Measurements from ENCODE around the gene BATF. TPM values are rescaled to one million over a fixed set of nuclear protein-coding genes. Genes with fewer than 3 reads are reported as not detected.
"Not testable (repeated sequence)": the region's sequence is repeated elsewhere in the genome, so short reads cannot be mapped to it uniquely, and the experiment has no call there.

BATF gene
- 50.7 TPM for total RNA-seq
- 100 to 1,000 TPM in 3 of 4 donors, 10 to 100 TPM in 1; 86.8 to 119 (median 109) TPM for polyA plus RNA-seq

GRCh38 chr14:75522224-75522982, at the start of gene BATF:
BATF (plus strand) TSS chr14:75522469; CDS start chr14:75522683, 214 bp downstream.
- peak within 1 kb of the TSS; percentile 96 to 100 (median 98) for H3K4me3 Mint-ChIP-seq

GRCh38 chr14:75474127-75474526, 48.1 kb upstream of the BATF start:
- H3K4me1 ChIP-seq (ENCODE audit: control insufficient read depth, insufficient read depth, low read length, poor library complexity, severe bottlenecking); DNase-seq; H3K27me3 Mint-ChIP-seq; H3K4me3 Mint-ChIP-seq; H3K9me3 Mint-ChIP-seq; H3K27ac ChIP-seq (ENCODE audit: insufficient read depth, low read length, poor library complexity, severe bottlenecking); H3K9me3 ChIP-seq (ENCODE audit: control insufficient read depth in 2 of 2, low read length in 2 of 2); ATAC-seq (ENCODE audit: low read depth in 2 of 2); H3K36me3 ChIP-seq (ENCODE audit: control insufficient read depth, insufficient read depth, low read length); H3K27ac Mint-ChIP-seq; H3K4me3 ChIP-seq (ENCODE audit: low read depth, low read length); H3K4me1 Mint-ChIP-seq; H3K36me3 Mint-ChIP-seq; H3K27me3 ChIP-seq (ENCODE audit: control insufficient read depth, insufficient read depth, low read length): not testable (repeated sequence)

More at GRCh38 chr14:75522224-75522982, at the start of gene BATF:
- Mint-ChIP-seq H3K9me3 (no peaks in the 10 kb centered on the region), H3K27ac (peak within 1 kb of the TSS; percentile 94 to 99 (median 98)), H3K27me3 (no peaks in the 10 kb centered on the region), H3K36me3 (peaks cover 19% of the 10 kb centered on the region), H3K4me1 (peaks cover 19 to 86% (median 63%) of the 10 kb centered on the region in 4 donors)
- H3K27ac ChIP-seq (ENCODE audit: insufficient read depth, low read length, poor library complexity, severe bottlenecking): peak within 1 kb of the TSS; percentile 95
- peak; percentile 76 to 79 for ATAC-seq (ENCODE audit: low read depth in 2 of 2)
- H3K27me3 ChIP-seq (ENCODE audit: control insufficient read depth, insufficient read depth, low read length): no peaks in the 10 kb centered on the region
- DNase-seq: peak; percentile 70 to 92 (median 83)
- H3K4me1 ChIP-seq (ENCODE audit: control insufficient read depth, insufficient read depth, low read length, poor library complexity, severe bottlenecking): peaks cover 62% of the 10 kb centered on the region
- peak within 1 kb of the TSS; percentile 94 for H3K4me3 ChIP-seq (ENCODE audit: low read depth, low read length)
- peaks cover 12% of the 10 kb centered on the region for H3K36me3 ChIP-seq (ENCODE audit: control insufficient read depth, insufficient read depth, low read length)
- H3K9me3 ChIP-seq (ENCODE audit: control insufficient read depth in 2 of 2, low read length in 2 of 2): no peaks in the 10 kb centered on the region

GRCh38 chr14:75476274-75476995, 45.8 kb upstream of the BATF start:
- Mint-ChIP-seq H3K4me1 (no peaks in the 10 kb centered on the region), H3K27ac (no peak overlapping the region), H3K9me3 (peaks cover 0 to 2% (median 0%) of the 10 kb centered on the region in 7 donors)

GRCh38 chr14:75477881-75478280, 44.4 kb upstream of the BATF start:
- H3K4me3 Mint-ChIP-seq: no peak overlapping the region

More at GRCh38 chr14:75476274-75476995, 45.8 kb upstream of the BATF start:
- H3K36me3 Mint-ChIP-seq: no peaks in the 10 kb centered on the region
- peaks cover 5% of the 10 kb centered on the region for H3K27me3 Mint-ChIP-seq
- no peak overlapping the region for H3K4me3 Mint-ChIP-seq
- Histone ChIP-seq H3K36me3 (ENCODE audit: control insufficient read depth, insufficient read depth, low read length) (no peaks in the 10 kb centered on the region), H3K9me3 (ENCODE audit: control insufficient read depth in 2 of 2, low read length in 2 of 2) (no peaks in the 10 kb centered on the region), H3K4me3 (ENCODE audit: low read depth, low read length) (no peak overlapping the region), H3K4me1 (ENCODE audit: control insufficient read depth, insufficient read depth, low read length, poor library complexity, severe bottlenecking) (no peaks in the 10 kb centered on the region), H3K27me3 (ENCODE audit: control insufficient read depth, insufficient read depth, low read length) (no peaks in the 10 kb centered on the region), H3K27ac (ENCODE audit: insufficient read depth, low read length, poor library complexity, severe bottlenecking) (no peak overlapping the region)
- no peak for ATAC-seq (ENCODE audit: low read depth in 2 of 2)
- DNase-seq: no peak

GRCh38 chr14:75479770-75480600, 42.3 kb upstream of the BATF start:
- no peak overlapping the region for H3K4me3 Mint-ChIP-seq
- peaks cover 0 to 2% (median 0%) of the 10 kb centered on the region in 7 donors for H3K9me3 Mint-ChIP-seq
- Histone ChIP-seq H3K27ac (ENCODE audit: insufficient read depth, low read length, poor library complexity, severe bottlenecking) (no peak overlapping the region), H3K4me1 (ENCODE audit: control insufficient read depth, insufficient read depth, low read length, poor library complexity, severe bottlenecking) (no peaks in the 10 kb centered on the region), H3K4me3 (ENCODE audit: low read depth, low read length) (no peak overlapping the region), H3K36me3 (ENCODE audit: control insufficient read depth, insufficient read depth, low read length) (no peaks in the 10 kb centered on the region), H3K27me3 (ENCODE audit: control insufficient read depth, insufficient read depth, low read length) (no peaks in the 10 kb centered on the region), H3K9me3 (ENCODE audit: control insufficient read depth in 2 of 2, low read length in 2 of 2) (no peaks in the 10 kb centered on the region)
- peaks cover 5% of the 10 kb centered on the region for H3K27me3 Mint-ChIP-seq
- no peaks in the 10 kb centered on the region for H3K36me3 Mint-ChIP-seq
- no peaks in the 10 kb centered on the region for H3K4me1 Mint-ChIP-seq
- DNase-seq: no peak
- H3K27ac Mint-ChIP-seq: peak overlapping the region in 1 of 3 donors; percentile 57
- ATAC-seq (ENCODE audit: low read depth in 2 of 2): no peak

More at GRCh38 chr14:75477881-75478280, 44.4 kb upstream of the BATF start:
- H3K27ac ChIP-seq (ENCODE audit: insufficient read depth, low read length, poor library complexity, severe bottlenecking): no peak overlapping the region
- H3K9me3 Mint-ChIP-seq: peaks cover 0 to 2% (median 0%) of the 10 kb centered on the region in 7 donors
- ATAC-seq (ENCODE audit: low read depth in 2 of 2) (no peak), DNase-seq (no peak)
- no peaks in the 10 kb centered on the region for H3K9me3 ChIP-seq (ENCODE audit: control insufficient read depth in 2 of 2, low read length in 2 of 2)
- no peaks in the 10 kb centered on the region for H3K4me1 Mint-ChIP-seq
- no peak overlapping the region for H3K4me3 ChIP-seq (ENCODE audit: low read depth, low read length)
- no peaks in the 10 kb centered on the region for H3K36me3 Mint-ChIP-seq
- no peaks in the 10 kb centered on the region for H3K4me1 ChIP-seq (ENCODE audit: control insufficient read depth, insufficient read depth, low read length, poor library complexity, severe bottlenecking)
- H3K27me3 Mint-ChIP-seq: peaks cover 5% of the 10 kb centered on the region
- no peaks in the 10 kb centered on the region for H3K36me3 ChIP-seq (ENCODE audit: control insufficient read depth, insufficient read depth, low read length)
- no peaks in the 10 kb centered on the region for H3K27me3 ChIP-seq (ENCODE audit: control insufficient read depth, insufficient read depth, low read length)
- H3K27ac Mint-ChIP-seq: no peak overlapping the region

GRCh38 chr14:75482366-75482765, 39.9 kb upstream of the BATF start:
- no peak for ATAC-seq (ENCODE audit: low read depth in 2 of 2)
- Histone ChIP-seq H3K4me3 (ENCODE audit: low read depth, low read length) (no peak overlapping the region), H3K9me3 (ENCODE audit: control insufficient read depth in 2 of 2, low read length in 2 of 2) (no peaks in the 10 kb centered on the region), H3K27ac (ENCODE audit: insufficient read depth, low read length, poor library complexity, severe bottlenecking) (no peak overlapping the region), H3K36me3 (ENCODE audit: control insufficient read depth, insufficient read depth, low read length) (no peaks in the 10 kb centered on the region), H3K4me1 (ENCODE audit: control insufficient read depth, insufficient read depth, low read length, poor library complexity, severe bottlenecking) (no peaks in the 10 kb centered on the region), H3K27me3 (ENCODE audit: control insufficient read depth, insufficient read depth, low read length) (no peaks in the 10 kb centered on the region)
- H3K4me1 Mint-ChIP-seq: peaks cover 0 to 12% (median 4%) of the 10 kb centered on the region in 4 donors
- no peak overlapping the region for H3K27ac Mint-ChIP-seq
- H3K4me3 Mint-ChIP-seq: no peak overlapping the region
- H3K36me3 Mint-ChIP-seq: no peaks in the 10 kb centered on the region
- no peaks in the 10 kb centered on the region for H3K9me3 Mint-ChIP-seq
- peaks cover 5% of the 10 kb centered on the region for H3K27me3 Mint-ChIP-seq
- DNase-seq: no peak

- no peak overlapping the region for H3K4me3 ChIP-seq (ENCODE audit: low read depth, low read length)
- H3K9me3 Mint-ChIP-seq: no peaks in the 10 kb centered on the region
- peaks cover 8% of the 10 kb centered on the region for H3K4me1 ChIP-seq (ENCODE audit: control insufficient read depth, insufficient read depth, low read length, poor library complexity, severe bottlenecking)
- H3K27ac Mint-ChIP-seq: peak overlapping the region in 1 of 3 donors; percentile 9
- no peaks in the 10 kb centered on the region for H3K9me3 ChIP-seq (ENCODE audit: control insufficient read depth in 2 of 2, low read length in 2 of 2)
- H3K4me3 Mint-ChIP-seq: no peak overlapping the region
- H3K27me3 Mint-ChIP-seq: peaks cover 3% of the 10 kb centered on the region
- no peak overlapping the region for H3K27ac ChIP-seq (ENCODE audit: insufficient read depth, low read length, poor library complexity, severe bottlenecking)
- no peaks in the 10 kb centered on the region for H3K36me3 Mint-ChIP-seq
- DNase-seq (no peak), ATAC-seq (ENCODE audit: low read depth in 2 of 2) (no peak)
- peaks cover 0 to 20% (median 9%) of the 10 kb centered on the region in 4 donors for H3K4me1 Mint-ChIP-seq
- H3K27me3 ChIP-seq (ENCODE audit: control insufficient read depth, insufficient read depth, low read length): no peaks in the 10 kb centered on the region
- H3K36me3 ChIP-seq (ENCODE audit: control insufficient read depth, insufficient read depth, low read length): no peaks in the 10 kb centered on the region
Measured at GRCh38 chr14:75484711-75485429, 37.4 kb upstream of the BATF start.
